Mesodermal cell (in vitro differentiated cells): ENCODE measurements around the gene SLC38A9.
A peak's percentile ranks its signal among the peaks of the same experiment; 100 is the strongest.

Experiments used
- H3K27ac ChIP-seq: 2 replicates; pipeline ENCODE4 v1.7.0; 2013; ENCODE audit warnings: mild to moderate bottlenecking, low read depth, low read length, moderate library complexity; ENCODE audit not compliant: severe bottlenecking
- H3K36me3 ChIP-seq: 2 replicates; pipeline ENCODE4 v1.7.1; 2013; ENCODE audit warnings: mild to moderate bottlenecking, low read length, moderate library complexity; ENCODE audit not compliant: control insufficient read depth, insufficient read depth
- H3K4me1 ChIP-seq: one replicate; pipeline ENCODE4 v1.7.1; 2013; ENCODE audit warnings: mild to moderate bottlenecking, low read length; ENCODE audit not compliant: insufficient read depth, control insufficient read depth, poor library complexity, severe bottlenecking
- H3K4me3 ChIP-seq: 2 replicates; pipeline ENCODE4 v1.7.0; 2013; ENCODE audit warnings: low read length, control low read depth, mild to moderate bottlenecking; ENCODE audit not compliant: insufficient read depth, poor library complexity, severe bottlenecking; ENCODE audit errors: extremely low read depth
- H3K9me3 ChIP-seq: 2 replicates; pipeline ENCODE4 v1.7.1; 2013; ENCODE audit warnings: mild to moderate bottlenecking, low read length, moderate library complexity; ENCODE audit not compliant: control insufficient read depth
- WGBS, 2 experiments: methylation state at CpG; one replicate each; pipeline ENCODE4 v1.1.5; 2013; ENCODE audit warnings: missing lambda C conversion rate in 2 of 2; ENCODE audit not compliant: insufficient coverage in 2 of 2; 5-methylcytosine and 5-hydroxymethylcytosine counted together

The SLC38A9 gene

GRCh38 chr5:55600497-55601203 lies 111.5 kb downstream of the SLC38A9 start:
- Histone ChIP-seq H3K4me3 (no peak overlapping the region), H3K27ac (peak overlapping the region; percentile 87), H3K9me3 (no peaks in the 10 kb centered on the region), H3K36me3 (no peaks in the 10 kb centered on the region), H3K4me1 (peaks cover 51% of the 10 kb centered on the region)
- WGBS, 2 experiments, result 72 to 82% methylated on average over 3 to 4 of the region's 6 CpGs

DNA sequence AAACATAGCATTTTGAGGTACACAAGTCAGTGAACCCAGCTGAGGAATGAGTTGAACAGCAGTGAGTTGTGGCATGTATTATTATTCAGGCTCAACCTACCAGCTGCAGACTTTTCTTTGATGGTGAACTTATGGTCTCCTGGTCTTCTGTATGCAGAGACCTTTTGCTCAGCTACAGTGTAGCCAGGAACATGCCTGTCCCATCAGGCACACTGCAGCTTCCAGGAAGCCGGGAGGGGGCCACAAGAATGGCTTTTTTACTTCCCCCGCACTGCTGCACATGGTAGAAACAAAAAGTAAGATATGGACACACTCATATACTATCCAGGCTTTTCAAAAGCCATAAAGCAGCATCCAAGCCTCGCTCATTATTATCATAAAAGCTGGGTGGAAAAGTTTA lies 112.0 kb downstream of the SLC38A9 start:
- 100% methylated on average over 1 of the region's 3 CpGs for WGBS, 2 experiments
- peak overlapping the region; percentile 87 for H3K27ac ChIP-seq
- no peaks in the 10 kb centered on the region for H3K9me3 ChIP-seq
- H3K4me3 ChIP-seq, result no peak overlapping the region
- no peaks in the 10 kb centered on the region for H3K36me3 ChIP-seq
- peaks cover 51% of the 10 kb centered on the region for H3K4me1 ChIP-seq

DNA sequence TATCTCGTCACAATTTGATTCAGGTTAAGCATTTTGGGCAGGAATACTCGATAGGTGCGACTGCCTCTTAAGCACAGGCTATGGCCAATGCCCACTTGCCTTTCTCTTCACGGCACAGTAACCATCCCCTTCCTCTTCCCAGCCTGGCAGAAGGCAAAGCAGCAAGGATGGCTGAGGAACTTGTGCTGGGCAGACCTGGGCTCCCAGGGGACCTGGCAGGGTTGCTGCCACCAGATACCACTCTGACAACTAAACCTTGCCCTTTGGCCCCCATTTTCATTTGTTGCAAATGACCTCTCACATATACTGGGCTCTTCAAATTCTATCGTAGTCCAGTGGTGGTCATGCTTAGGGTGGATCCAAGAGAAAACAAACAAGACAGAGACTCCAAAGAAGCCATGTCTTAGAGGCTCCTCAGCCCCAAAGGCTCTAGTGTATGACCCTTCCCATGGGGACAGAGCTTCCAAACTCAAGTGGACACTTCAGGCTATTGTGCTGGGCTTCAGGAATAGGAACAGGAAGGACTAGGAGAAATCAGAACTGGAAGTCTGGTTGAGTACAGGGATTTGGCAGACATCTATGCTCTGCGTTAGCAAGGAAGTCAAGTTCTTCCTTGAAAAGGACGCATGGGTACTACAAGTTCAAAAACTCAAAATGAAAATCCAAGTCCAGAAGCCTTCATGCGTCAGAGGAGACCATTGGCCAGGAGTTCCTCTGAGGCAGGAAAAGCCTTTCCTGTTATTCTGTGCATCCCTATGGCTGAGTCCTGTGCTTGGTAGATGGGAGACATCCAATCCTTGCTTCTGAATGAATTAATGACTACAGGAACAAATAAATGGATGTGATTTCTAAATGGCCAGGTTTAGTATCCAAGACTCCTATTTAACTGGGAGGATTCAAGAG lies 112.7 kb downstream of the SLC38A9 start:
- H3K9me3 ChIP-seq, result no peaks in the 10 kb centered on the region
- no peak overlapping the region for H3K27ac ChIP-seq
- WGBS, 2 experiments, result 82 to 89% methylated on average over 7 to 8 of the region's 8 CpGs
- no peak overlapping the region for H3K4me3 ChIP-seq
- H3K36me3 ChIP-seq, result no peaks in the 10 kb centered on the region
- peaks cover 47% of the 10 kb centered on the region for H3K4me1 ChIP-seq

DNA sequence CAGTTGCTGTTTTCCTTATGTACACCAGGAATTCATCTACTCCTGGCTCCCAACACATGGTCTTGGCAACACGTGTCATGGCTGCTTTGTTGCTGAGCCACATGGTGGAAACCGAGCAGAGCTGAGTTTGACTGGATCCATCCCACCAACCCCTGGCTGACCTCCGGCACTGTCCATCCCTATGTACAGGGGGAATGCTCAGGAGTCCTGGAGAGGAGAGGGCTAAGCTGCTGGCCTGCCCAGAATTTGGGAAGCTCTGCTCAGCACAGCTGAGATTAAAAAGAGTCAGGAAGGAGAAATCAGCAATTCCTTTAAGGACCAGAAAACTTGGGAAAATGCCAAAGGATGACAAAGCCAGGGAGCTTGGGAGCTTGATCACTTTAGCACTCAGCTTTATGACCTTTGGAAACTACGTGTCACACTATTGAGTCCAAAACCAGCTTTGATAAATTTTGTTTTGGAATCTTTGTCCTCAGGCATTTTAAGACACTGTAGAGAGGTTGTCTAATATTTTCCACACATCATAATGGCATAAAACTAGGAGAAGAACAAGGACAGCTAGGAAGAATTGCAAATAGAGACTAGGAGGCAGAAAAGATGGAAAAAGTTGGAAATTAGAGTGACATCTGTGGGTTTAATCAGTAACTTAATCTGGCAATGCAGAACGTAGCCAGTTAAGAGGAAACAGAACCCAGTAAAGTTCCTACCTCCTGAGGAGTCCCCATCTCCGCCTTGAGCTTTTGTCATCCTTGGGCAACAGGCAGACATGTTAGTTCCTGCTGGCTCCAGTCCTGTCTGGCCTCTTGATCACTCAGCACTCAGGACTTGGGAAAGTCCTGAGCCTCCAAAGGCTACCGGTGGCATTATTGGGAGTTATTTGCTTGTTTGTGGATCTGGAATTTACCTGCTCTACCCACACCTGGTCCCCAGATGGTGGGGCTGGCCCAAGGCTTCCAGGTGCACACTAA lies 114.8 kb downstream of the SLC38A9 start:
- Histone ChIP-seq H3K27ac (peak overlapping the region; percentile 81), H3K9me3 (no peaks in the 10 kb centered on the region), H3K4me1 (peaks cover 36% of the 10 kb centered on the region), H3K36me3 (no peaks in the 10 kb centered on the region), H3K4me3 (no peak overlapping the region)
- WGBS, 2 experiments, result 87 to 89% methylated on average over 5 to 6 of the region's 7 CpGs

DNA sequence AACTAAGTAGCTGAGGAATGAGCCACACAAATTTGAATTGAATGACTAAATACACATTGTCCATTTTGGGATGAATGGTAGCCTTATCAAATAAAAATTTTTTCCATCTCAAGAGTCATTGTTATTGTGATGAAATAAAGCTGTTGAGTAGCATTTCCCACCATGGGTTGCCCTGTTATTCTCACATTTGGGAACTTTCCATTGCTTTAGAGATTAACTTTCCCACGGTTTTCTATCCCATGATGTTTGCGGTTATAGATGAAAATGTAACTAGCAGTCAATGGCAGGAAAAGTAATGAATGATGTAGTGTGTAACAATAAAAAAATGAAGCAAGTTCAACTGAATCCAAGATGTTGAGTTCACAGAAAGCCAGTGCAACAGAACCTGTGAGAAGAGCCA lies 117.5 kb downstream of the SLC38A9 start:
- H3K9me3 ChIP-seq, result no peaks in the 10 kb centered on the region
- WGBS, 2 experiments, result 75% methylated on average over 2 of the region's 2 CpGs; no CpG with 5 or more reads in 1 of the 2 experiments
- peaks cover 12% of the 10 kb centered on the region for H3K4me1 ChIP-seq
- no peak overlapping the region for H3K4me3 ChIP-seq
- no peak overlapping the region for H3K27ac ChIP-seq
- no peaks in the 10 kb centered on the region for H3K36me3 ChIP-seq

DNA sequence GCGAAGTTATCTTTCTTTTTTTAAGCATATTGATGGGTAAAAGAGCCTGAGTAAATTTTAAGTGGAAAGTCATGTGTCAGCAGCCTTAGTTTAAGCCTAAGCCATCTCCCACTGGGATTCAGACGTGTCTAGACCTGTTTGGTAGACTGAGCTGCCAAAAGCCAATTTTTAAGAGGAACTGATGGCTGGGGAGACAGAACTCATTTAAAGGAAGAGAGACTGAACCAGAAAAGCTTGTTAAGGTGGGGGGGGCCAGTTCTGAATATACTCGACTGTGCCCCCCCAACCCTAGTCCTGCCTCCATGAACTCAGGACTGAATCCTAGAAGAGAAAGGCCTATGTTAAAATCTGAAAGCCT lies 119.0 kb downstream of the SLC38A9 start:
- no peaks in the 10 kb centered on the region for H3K9me3 ChIP-seq
- peaks cover 5% of the 10 kb centered on the region for H3K4me1 ChIP-seq
- no peak overlapping the region for H3K27ac ChIP-seq
- no peak overlapping the region for H3K4me3 ChIP-seq
- WGBS, 2 experiments, result 59 to 72% methylated on average over 2 of the region's 3 CpGs
- H3K36me3 ChIP-seq, result no peaks in the 10 kb centered on the region

GRCh38 chr5:55592388-55593114 lies 119.6 kb downstream of the SLC38A9 start:
- H3K27ac ChIP-seq, result no peak overlapping the region
- WGBS, 2 experiments, result 100% methylated on average over 1 of the region's 5 CpGs; no CpG with 5 or more reads in 1 of the 2 experiments
- no peak overlapping the region for H3K4me3 ChIP-seq
- peaks cover 2% of the 10 kb centered on the region for H3K4me1 ChIP-seq
- no peaks in the 10 kb centered on the region for H3K9me3 ChIP-seq
- H3K36me3 ChIP-seq, result no peaks in the 10 kb centered on the region

DNA sequence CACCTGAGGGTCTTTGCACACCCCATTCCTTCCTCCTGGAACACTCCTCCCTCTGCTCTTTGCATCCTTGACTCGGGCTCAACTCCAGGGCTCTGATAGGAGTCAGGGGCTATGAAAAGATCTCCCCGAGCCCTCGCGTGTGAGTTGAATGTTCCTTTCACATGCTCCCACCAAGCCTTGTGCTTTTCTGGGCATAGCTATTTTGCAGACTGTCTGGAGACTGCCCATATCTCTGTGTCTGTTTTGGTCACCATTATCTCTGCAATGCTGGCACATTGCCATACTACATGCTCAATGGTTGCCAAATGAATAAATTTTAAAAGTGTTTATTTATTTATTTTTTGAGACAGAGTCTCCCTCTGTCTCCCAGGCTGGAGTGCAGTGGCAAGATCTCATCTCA lies 120.4 kb downstream of the SLC38A9 start:
- no peaks in the 10 kb centered on the region for H3K4me1 ChIP-seq
- H3K27ac ChIP-seq, result no peak overlapping the region
- no peak overlapping the region for H3K4me3 ChIP-seq
- 88 to 100% methylated on average over 3 to 4 of the region's 4 CpGs for WGBS, 2 experiments
- H3K9me3 ChIP-seq, result no peaks in the 10 kb centered on the region
- no peaks in the 10 kb centered on the region for H3K36me3 ChIP-seq

DNA sequence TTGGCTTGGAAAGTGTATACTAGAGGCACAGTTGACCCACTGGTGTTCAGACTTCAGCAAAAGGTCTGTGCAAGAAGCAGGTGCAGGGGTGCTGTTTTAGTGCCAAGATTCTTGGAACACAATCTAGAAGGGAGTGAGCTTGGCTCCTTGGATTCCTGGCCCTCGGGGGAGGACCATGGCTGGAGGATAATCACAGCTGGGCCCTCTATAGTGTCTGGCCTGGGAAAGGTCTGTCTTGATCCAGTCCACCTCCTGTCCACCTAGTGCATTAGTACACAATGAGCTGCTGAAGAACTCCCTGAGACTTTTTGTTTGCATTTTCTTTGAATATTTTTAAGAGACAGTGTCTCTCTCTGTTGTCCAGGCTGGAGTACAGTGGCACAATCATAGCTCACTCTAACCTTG lies 126.9 kb downstream of the SLC38A9 start:
- Histone ChIP-seq H3K9me3 (no peaks in the 10 kb centered on the region), H3K36me3 (no peaks in the 10 kb centered on the region), H3K4me1 (no peaks in the 10 kb centered on the region), H3K27ac (no peak overlapping the region), H3K4me3 (no peak overlapping the region)
- WGBS, 2 experiments, result 78 to 86% methylated on average over 1 of the region's 1 CpG
